RWPE2 (cell line): ENCODE data around the gene GDPD3.
A peak's percentile ranks its signal among the peaks of the same experiment; 100 is the strongest.

Source experiments
- ATAC-seq: fragments of 200-7000 bp; cut with Tn5 transposase; 3 replicates; pipeline ENCODE4 v1.9.1; 2021; ENCODE audit warnings: low read depth
- DNase-seq: peaks from one replicate; pipeline ENCODE4 v3.0.0-alpha.2; 2020; ENCODE audit warnings: low spot score
- H3K27ac ChIP-seq: fragments of 450-650 bp; 2 replicates; pipeline ENCODE4 v1.5.1; 2017; ENCODE audit warnings: mild to moderate bottlenecking; ENCODE audit not compliant: poor library complexity, severe bottlenecking
- H3K27me3 ChIP-seq: fragments of 250-450 bp; sonication (Bioruptor Pico); 2 replicates; pipeline ENCODE4 v1.5.1; 2021; ENCODE audit warnings: mild to moderate bottlenecking, moderate library complexity; ENCODE audit not compliant: insufficient read depth, poor library complexity, severe bottlenecking
- H3K36me3 ChIP-seq: fragments of 250-450 bp; sonication (Bioruptor Pico); 2 replicates; pipeline ENCODE4 v1.5.1; 2020; ENCODE audit warnings: low read depth, mild to moderate bottlenecking, moderate library complexity
- H3K4me1 ChIP-seq: fragments of 250-450 bp; sonication (Bioruptor Pico); 2 replicates; pipeline ENCODE4 v1.5.1; 2021; ENCODE audit warnings: mild to moderate bottlenecking, moderate library complexity; ENCODE audit not compliant: insufficient read depth, poor library complexity, severe bottlenecking
- H3K4me3 ChIP-seq: fragments of 250-450 bp; sonication (Bioruptor Pico); 2 replicates; pipeline ENCODE4 v1.5.1; 2021; ENCODE audit warnings: mild to moderate bottlenecking, moderate library complexity; ENCODE audit not compliant: severe bottlenecking
- H3K9me3 ChIP-seq: fragments of 250-450 bp; sonication (Bioruptor Pico); 2 replicates; pipeline ENCODE4 v1.5.1; 2021; ENCODE audit warnings: mild to moderate bottlenecking, moderate library complexity; ENCODE audit not compliant: severe bottlenecking
- TF ChIP-seq, protein P1 (sequence below): fragments of 450-650 bp; IDR thresholded peaks from one replicate; pipeline ENCODE4 v1.5.1; 2017; ENCODE audit warnings: mild to moderate bottlenecking, moderate library complexity; ENCODE audit not compliant: poor library complexity, severe bottlenecking

The GDPD3 gene

DNA sequence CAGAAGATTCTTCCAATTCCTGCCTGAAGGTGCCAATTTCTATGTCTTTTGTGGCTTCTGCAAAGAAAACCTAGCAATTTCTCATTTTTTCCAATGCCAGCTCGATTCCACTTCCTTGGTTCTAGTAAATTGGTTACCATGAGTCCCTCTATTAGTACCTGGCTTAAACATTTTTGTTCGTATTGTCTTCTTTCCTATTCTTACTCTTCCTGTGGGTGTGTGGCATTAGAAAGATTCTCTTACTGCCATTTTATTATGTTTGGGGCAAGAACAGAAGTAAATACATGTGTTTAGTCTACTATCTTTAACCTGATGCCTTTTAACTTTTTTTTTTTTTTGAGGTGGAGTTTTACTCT, 30.0 kb upstream of the GDPD3 start:
- ATAC-seq (no peak), DNase-seq (no peak)
- Histone ChIP-seq H3K36me3 (no peaks in the 10 kb centered on the region), H3K4me3 (no peak overlapping the region), H3K27me3 (no peaks in the 10 kb centered on the region), H3K9me3 (no peaks in the 10 kb centered on the region), H3K27ac (no peak overlapping the region), H3K4me1 (no peaks in the 10 kb centered on the region)
- TF ChIP-seq, protein P1, sequence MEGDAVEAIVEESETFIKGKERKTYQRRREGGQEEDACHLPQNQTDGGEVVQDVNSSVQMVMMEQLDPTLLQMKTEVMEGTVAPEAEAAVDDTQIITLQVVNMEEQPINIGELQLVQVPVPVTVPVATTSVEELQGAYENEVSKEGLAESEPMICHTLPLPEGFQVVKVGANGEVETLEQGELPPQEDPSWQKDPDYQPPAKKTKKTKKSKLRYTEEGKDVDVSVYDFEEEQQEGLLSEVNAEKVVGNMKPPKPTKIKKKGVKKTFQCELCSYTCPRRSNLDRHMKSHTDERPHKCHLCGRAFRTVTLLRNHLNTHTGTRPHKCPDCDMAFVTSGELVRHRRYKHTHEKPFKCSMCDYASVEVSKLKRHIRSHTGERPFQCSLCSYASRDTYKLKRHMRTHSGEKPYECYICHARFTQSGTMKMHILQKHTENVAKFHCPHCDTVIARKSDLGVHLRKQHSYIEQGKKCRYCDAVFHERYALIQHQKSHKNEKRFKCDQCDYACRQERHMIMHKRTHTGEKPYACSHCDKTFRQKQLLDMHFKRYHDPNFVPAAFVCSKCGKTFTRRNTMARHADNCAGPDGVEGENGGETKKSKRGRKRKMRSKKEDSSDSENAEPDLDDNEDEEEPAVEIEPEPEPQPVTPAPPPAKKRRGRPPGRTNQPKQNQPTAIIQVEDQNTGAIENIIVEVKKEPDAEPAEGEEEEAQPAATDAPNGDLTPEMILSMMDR, result peak; percentile 15

DNA sequence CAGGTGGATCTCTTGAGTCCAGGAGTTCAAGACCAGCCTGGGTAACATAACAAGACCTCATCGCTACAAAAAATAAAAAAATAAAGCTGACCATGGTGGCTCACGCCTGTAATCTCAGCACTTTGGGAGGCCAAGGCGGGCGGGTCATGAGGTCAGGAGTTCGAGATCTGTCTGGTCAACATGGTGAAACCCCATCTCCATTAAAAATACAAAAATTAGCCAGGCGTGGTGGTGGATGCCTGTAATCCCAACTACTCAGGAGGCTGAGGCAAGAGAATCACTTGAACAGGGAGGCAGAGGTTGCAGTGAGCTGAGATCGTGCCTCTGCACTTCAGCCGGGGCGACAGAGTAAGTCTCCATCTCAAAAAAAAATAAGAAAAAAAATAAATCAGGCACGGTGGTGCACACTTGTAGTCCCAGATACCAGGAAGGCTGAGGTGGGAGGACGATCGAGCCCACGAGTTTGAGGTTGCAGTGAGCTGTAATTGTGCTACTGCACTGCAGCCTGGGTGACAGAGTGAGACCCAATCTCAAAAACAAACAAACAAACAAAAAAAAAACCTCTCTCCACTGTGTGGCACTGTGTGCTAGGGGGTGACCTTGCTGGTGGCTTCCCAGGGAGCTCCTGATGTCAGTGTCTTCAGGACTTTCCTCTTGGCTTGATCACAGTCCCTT, 29.5 kb upstream of the GDPD3 start:
- ATAC-seq, result peak; percentile 23; the same call in 1 of the 3 replicates
- no peak overlapping the region for H3K4me3 ChIP-seq

DNA sequence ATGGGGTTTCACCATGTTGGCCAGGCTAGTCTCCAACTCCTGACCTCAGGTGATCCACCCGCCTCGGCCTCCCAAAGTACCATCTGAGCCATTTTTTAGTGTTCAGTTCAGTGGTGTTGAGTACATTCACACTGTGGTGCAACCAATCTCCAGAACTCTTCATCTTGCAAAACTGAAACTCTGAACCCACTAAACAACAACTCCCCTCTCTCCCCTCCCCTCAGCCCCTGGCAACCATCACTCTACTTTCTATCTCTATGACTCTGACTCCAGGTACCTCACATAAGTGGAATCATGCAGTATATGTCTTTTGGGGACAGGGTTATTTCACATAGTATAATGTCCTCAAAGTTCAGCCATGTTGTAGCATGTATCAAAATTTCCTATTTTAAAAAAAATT, 28.4 kb upstream of the GDPD3 start:
- H3K27me3 ChIP-seq, result no peaks in the 10 kb centered on the region
- H3K9me3 ChIP-seq, result no peaks in the 10 kb centered on the region
- no peaks in the 10 kb centered on the region for H3K4me1 ChIP-seq
- H3K4me3 ChIP-seq, result no peak overlapping the region
- TF ChIP-seq, protein P1, result no peak
- ATAC-seq (no peak), DNase-seq (no peak)
- H3K36me3 ChIP-seq, result no peaks in the 10 kb centered on the region
- H3K27ac ChIP-seq, result no peak overlapping the region

More for the DNA sequence above, 29.5 kb upstream of the GDPD3 start:
- TF ChIP-seq, protein P1, result peak; percentile 39
- Histone ChIP-seq H3K27ac (no peak overlapping the region), H3K4me1 (no peaks in the 10 kb centered on the region), H3K27me3 (no peaks in the 10 kb centered on the region), H3K36me3 (no peaks in the 10 kb centered on the region), H3K9me3 (no peaks in the 10 kb centered on the region)
- no peak for DNase-seq

DNA sequence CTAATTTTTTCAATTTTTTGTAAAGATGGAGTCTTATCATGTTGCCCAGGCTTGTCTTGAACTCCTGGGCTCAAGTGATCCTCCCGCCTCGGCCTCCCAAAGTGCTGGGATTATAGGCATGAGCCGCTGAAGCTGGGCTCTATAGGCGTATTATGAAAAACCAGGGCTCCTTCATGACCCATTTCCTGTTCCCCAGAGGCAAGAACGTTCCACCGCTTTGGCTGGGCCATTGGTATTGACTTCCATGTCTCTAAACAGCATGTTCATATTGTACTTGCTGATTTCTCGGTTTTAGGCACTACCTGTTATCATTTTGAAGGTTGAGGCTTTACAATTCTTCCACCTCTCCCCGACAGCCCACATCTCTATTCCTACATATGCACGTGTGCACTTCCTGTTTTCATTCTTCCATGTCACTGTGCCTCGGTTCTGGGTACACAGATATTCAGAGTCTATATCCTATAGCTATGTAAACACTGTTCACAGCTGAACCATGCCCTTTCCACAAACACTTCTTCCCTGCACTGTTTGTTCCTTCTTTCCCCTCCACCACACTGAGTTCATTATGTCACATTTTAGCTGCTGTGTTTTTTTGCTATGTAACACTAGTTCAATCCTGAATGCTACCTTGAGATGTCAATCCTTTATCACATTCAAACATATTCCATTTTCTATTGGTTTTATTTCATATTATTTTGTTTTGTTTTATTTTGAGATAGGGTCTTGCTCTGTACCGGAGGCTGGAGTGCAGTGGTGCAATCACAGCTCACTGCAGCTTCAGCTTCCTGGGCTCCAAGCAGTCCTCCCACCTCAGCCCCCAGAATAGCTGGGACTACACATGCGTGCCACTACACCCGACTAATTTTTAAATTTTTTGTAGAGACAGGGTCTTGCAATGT, 26.5 kb upstream of the GDPD3 start:
- TF ChIP-seq, protein P1, result no peak
- Histone ChIP-seq H3K27ac (no peak overlapping the region), H3K4me3 (no peak overlapping the region), H3K4me1 (no peaks in the 10 kb centered on the region), H3K9me3 (no peaks in the 10 kb centered on the region), H3K36me3 (no peaks in the 10 kb centered on the region), H3K27me3 (no peaks in the 10 kb centered on the region)
- ATAC-seq (no peak), DNase-seq (no peak)
